Measurements from ENCODE around the gene TMEM250. TPM values are rescaled to one million over a fixed set of nuclear protein-coding genes. Genes with fewer than 3 reads are reported as not detected.

Gene TMEM250
- polyA plus RNA-seq, 1 donor (not counting 4 experiments of a cell fraction or from before 2014, with no cell fraction given) = 9.9 TPM

- H2AFZ ChIP-seq (ENCODE audit: control insufficient read depth, low read length) = no peak overlapping the region
- H3K9ac ChIP-seq (ENCODE audit: control insufficient read depth, extremely low read depth, insufficient read depth, low read length) = no peak overlapping the region
- H3K79me2 ChIP-seq (ENCODE audit: control insufficient read depth, insufficient read depth, low read length) = peaks cover 92% of the 10 kb centered on the region
- dilution Hi-C loops (cut with MboI; ENCODE audit: extremely low pct_ligation_motif_present, low sequenced_read_pairs) = no loop called here
- H3K4me3 ChIP-seq (ENCODE audit: control insufficient read depth in 2 of 3, extremely low read depth in 1 of 3, insufficient read depth in 2 of 3, low read depth in 1 of 3, low read length in 3 of 3) = no peak overlapping the region
- no peaks in the 10 kb centered on the region for H3K27me3 ChIP-seq (ENCODE audit: control insufficient read depth, extremely low read depth, insufficient read depth, low read length)
- DNase-seq (ENCODE audit: low read depth, low spot score) = no peak
- no peaks in the 10 kb centered on the region for H3K9me1 ChIP-seq (ENCODE audit: control insufficient read depth, extremely low read depth, insufficient read depth, low read length)
- H4K20me1 ChIP-seq (ENCODE audit: control insufficient read depth, extremely low read depth, insufficient read depth, low read length) = peaks cover 21% of the 10 kb centered on the region
- H3K4me1 ChIP-seq (ENCODE audit: control insufficient read depth, extremely low read depth, insufficient read depth, low read length) = peaks cover 12% of the 10 kb centered on the region
- FAIRE-seq = no peak
- no peak for TF ChIP-seq EZH2 (IDR thresholded peaks at IDR 0.05; ENCODE audit: low read length)
- TF ChIP-seq, protein P1, sequence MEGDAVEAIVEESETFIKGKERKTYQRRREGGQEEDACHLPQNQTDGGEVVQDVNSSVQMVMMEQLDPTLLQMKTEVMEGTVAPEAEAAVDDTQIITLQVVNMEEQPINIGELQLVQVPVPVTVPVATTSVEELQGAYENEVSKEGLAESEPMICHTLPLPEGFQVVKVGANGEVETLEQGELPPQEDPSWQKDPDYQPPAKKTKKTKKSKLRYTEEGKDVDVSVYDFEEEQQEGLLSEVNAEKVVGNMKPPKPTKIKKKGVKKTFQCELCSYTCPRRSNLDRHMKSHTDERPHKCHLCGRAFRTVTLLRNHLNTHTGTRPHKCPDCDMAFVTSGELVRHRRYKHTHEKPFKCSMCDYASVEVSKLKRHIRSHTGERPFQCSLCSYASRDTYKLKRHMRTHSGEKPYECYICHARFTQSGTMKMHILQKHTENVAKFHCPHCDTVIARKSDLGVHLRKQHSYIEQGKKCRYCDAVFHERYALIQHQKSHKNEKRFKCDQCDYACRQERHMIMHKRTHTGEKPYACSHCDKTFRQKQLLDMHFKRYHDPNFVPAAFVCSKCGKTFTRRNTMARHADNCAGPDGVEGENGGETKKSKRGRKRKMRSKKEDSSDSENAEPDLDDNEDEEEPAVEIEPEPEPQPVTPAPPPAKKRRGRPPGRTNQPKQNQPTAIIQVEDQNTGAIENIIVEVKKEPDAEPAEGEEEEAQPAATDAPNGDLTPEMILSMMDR (optimal IDR thresholded peaks at IDR 0.05 in 1 of 3, IDR thresholded peaks at IDR 0.05 in 1 of 3, conservative IDR thresholded peaks at IDR 0.05 in 1 of 3; ENCODE audit: extremely low read depth in 1 of 3, insufficient read depth in 2 of 3, low read length in 3 of 3) = no peak
- no peak overlapping the region for H3K27ac ChIP-seq (ENCODE audit: control insufficient read depth, insufficient read depth, low read length)
- no peaks in the 10 kb centered on the region for H3K9me3 ChIP-seq (ENCODE audit: control insufficient read depth, low read depth, low read length)
- no peak overlapping the region for H3K4me2 ChIP-seq (ENCODE audit: control insufficient read depth, extremely low read depth, insufficient read depth, low read depth, low read length)
- H3K36me3 ChIP-seq (ENCODE audit: control insufficient read depth in 2 of 2, extremely low read depth in 1 of 2, insufficient read depth in 2 of 2, low read length in 2 of 2) = peaks cover 5 to 11% of the 10 kb centered on the region in 2 experiments
Observed at GRCh38 chr9:136088939-136089696, 29.6 kb downstream of the TMEM250 start.

DNA sequence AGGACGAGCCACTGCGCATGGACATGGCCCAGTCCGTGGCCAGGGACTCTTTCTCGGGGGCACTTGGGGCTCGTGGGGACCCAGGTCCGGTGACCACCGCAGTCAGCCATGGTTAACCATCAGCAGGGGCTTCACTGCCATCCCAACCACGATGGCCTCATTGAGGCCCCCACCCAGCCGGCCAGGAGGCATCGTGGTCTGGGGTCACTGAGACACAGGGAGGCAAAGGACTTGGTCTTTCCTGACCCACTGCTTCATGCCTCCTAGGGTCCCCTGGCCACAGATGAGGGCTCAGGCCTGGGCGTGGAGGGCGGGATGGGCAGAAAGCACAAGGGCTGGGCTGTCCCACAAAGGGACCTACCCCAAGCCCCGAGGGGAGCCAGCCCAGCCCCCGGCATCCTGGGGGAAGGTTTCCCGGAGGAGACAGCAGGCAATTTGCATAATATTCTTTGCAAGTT is 30.2 kb downstream of the TMEM250 start:
- H3K4me2 ChIP-seq (ENCODE audit: control insufficient read depth, extremely low read depth, insufficient read depth, low read depth, low read length) = no peak overlapping the region
- no peak overlapping the region for H3K9ac ChIP-seq (ENCODE audit: control insufficient read depth, extremely low read depth, insufficient read depth, low read length)
- no peaks in the 10 kb centered on the region for H3K9me3 ChIP-seq (ENCODE audit: control insufficient read depth, low read depth, low read length)
- TF ChIP-seq EZH2 (IDR thresholded peaks at IDR 0.05; ENCODE audit: low read length) = no peak
- TF ChIP-seq, protein P1 (optimal IDR thresholded peaks at IDR 0.05 in 1 of 3, IDR thresholded peaks at IDR 0.05 in 1 of 3, conservative IDR thresholded peaks at IDR 0.05 in 1 of 3; ENCODE audit: extremely low read depth in 1 of 3, insufficient read depth in 2 of 3, low read length in 3 of 3) = no peak
- peaks cover 92% of the 10 kb centered on the region for H3K79me2 ChIP-seq (ENCODE audit: control insufficient read depth, insufficient read depth, low read length)
- peaks cover 5 to 13% of the 10 kb centered on the region in 2 experiments for H3K36me3 ChIP-seq (ENCODE audit: control insufficient read depth in 2 of 2, extremely low read depth in 1 of 2, insufficient read depth in 2 of 2, low read length in 2 of 2)
- FAIRE-seq = no peak
- H4K20me1 ChIP-seq (ENCODE audit: control insufficient read depth, extremely low read depth, insufficient read depth, low read length) = peaks cover 21% of the 10 kb centered on the region
- H3K4me1 ChIP-seq (ENCODE audit: control insufficient read depth, extremely low read depth, insufficient read depth, low read length) = peaks cover 9% of the 10 kb centered on the region
- dilution Hi-C loops (cut with MboI; ENCODE audit: extremely low pct_ligation_motif_present, low sequenced_read_pairs) = no loop called here
- no peak overlapping the region for H2AFZ ChIP-seq (ENCODE audit: control insufficient read depth, low read length)
- no peak overlapping the region for H3K27ac ChIP-seq (ENCODE audit: control insufficient read depth, insufficient read depth, low read length)
- no peaks in the 10 kb centered on the region for H3K27me3 ChIP-seq (ENCODE audit: control insufficient read depth, extremely low read depth, insufficient read depth, low read length)
- no peak overlapping the region for H3K4me3 ChIP-seq (ENCODE audit: control insufficient read depth in 2 of 3, extremely low read depth in 1 of 3, insufficient read depth in 2 of 3, low read depth in 1 of 3, low read length in 3 of 3)
- no peaks in the 10 kb centered on the region for H3K9me1 ChIP-seq (ENCODE audit: control insufficient read depth, extremely low read depth, insufficient read depth, low read length)
- DNase-seq (ENCODE audit: low read depth, low spot score) = no peak

Measured in keratinocyte (primary cell).